H1 (cell line): ENCODE data around the gene MYO1D. TPM values are rescaled to one million over a fixed set of nuclear protein-coding genes. Genes with fewer than 3 reads are reported as not detected.

Experiments
- CTCF ChIA-PET: fragments of 300-600 bp; sonication (Branson Sonifier 250); formaldehyde crosslinking; loops from one replicate; lab custom pipeline; 2021; ENCODE audit not compliant: partially characterized antibody; lab: Charles Lee
- POLR2A ChIA-PET: fragments of 300-600 bp; sonication (Branson Sonifier 250); formaldehyde crosslinking; loops from one replicate; lab custom pipeline; 2021; ENCODE audit warnings: inconsistent platforms; ENCODE audit not compliant: partially characterized antibody; lab: Charles Lee
- DNase-seq, 2 experiments: peaks; one replicate each; pipeline versions ENCODE4 v3.0.0 to v3.0.0-alpha.2; 2010 to 2022; ENCODE audit warnings: low spot score in 2 of 2, low read depth in 1 of 2, mixed read lengths in 1 of 2
- FAIRE-seq: peaks from 2 replicates; lab custom pipeline; 2011; peaks lifted over from hg19 to GRCh38; lab: Jason Lieb, UNC
- H2AFZ ChIP-seq: 2 replicates; pipeline ENCODE4 v1.8.1; 2012; ENCODE audit warnings: low read length, inconsistent platforms
- H2AK5ac ChIP-seq: 2 replicates; pipeline ENCODE4 v1.6.1; 2013; ENCODE audit warnings: low read depth, low read length
- H2BK120ac ChIP-seq: replicated peaks from 2 replicates; pipeline ENCODE3; 2013; ENCODE audit warnings: low read depth, low read length, inconsistent platforms
- H2BK12ac ChIP-seq: 2 replicates; pipeline ENCODE4 v1.6.1; 2013; ENCODE audit warnings: low read depth, low read length
- H2BK15ac ChIP-seq: 2 replicates; pipeline ENCODE4 v1.6.1; 2013; ENCODE audit warnings: low read length
- H2BK20ac ChIP-seq: 2 replicates; pipeline ENCODE4 v1.6.1; 2013; ENCODE audit warnings: low read length
- H2BK5ac ChIP-seq: 2 replicates; pipeline ENCODE4 v1.6.1; 2013; ENCODE audit warnings: low read depth, low read length
- H3K14ac ChIP-seq: 2 replicates; pipeline ENCODE4 v1.6.1; 2013; ENCODE audit warnings: inconsistent platforms; ENCODE audit not compliant: insufficient read length
- H3K18ac ChIP-seq: 2 replicates; pipeline ENCODE4 v1.6.1; 2013; ENCODE audit warnings: low read length; ENCODE audit errors: extremely low read depth
- H3K23ac ChIP-seq: 2 replicates; pipeline ENCODE4 v1.6.1; 2013; ENCODE audit warnings: inconsistent platforms; ENCODE audit not compliant: insufficient read length
- H3K23me2 ChIP-seq: 2 replicates; pipeline ENCODE4 v1.6.1; 2013; ENCODE audit warnings: low read depth, low read length
- H3K27ac ChIP-seq: 2 replicates; pipeline ENCODE4 v1.6.1; 2011; ENCODE audit warnings: low read depth, low read length, inconsistent platforms
- H3K27me3 ChIP-seq, 4 experiments: replicated peaks in 1 of 4; 1 replicate in 1 of 4; 2 replicates in 3 of 4; pipeline versions ENCODE4 v1.6.1 to v1.8.1; 2011 to 2013; ENCODE audit warnings: low read length in 3 of 4, mild to moderate bottlenecking in 3 of 4, inconsistent platforms in 2 of 4, mixed read lengths in 2 of 4, moderate library complexity in 1 of 4; ENCODE audit not compliant: control insufficient read depth in 3 of 4, insufficient read depth in 3 of 4; ENCODE audit errors: extremely low read depth in 1 of 4
- H3K36me3 ChIP-seq, 4 experiments: 2 replicates each; pipeline versions ENCODE4 v1.6.1 to v1.8.1; 2011 to 2013; ENCODE audit warnings: mild to moderate bottlenecking in 4 of 4, low read length in 3 of 4, moderate library complexity in 2 of 4, control low read depth in 1 of 4, inconsistent platforms in 1 of 4; ENCODE audit not compliant: insufficient read depth in 4 of 4, control insufficient read depth in 2 of 4
- H3K4ac ChIP-seq: replicated peaks from 2 replicates; pipeline ENCODE3; 2013; ENCODE audit warnings: low read length, low read depth, mixed read lengths, inconsistent platforms; ENCODE audit not compliant: insufficient read length
- H3K4me1 ChIP-seq, 4 experiments: replicated peaks in 1 of 4; 1 replicate in 1 of 4; 2 replicates in 3 of 4; pipeline versions ENCODE4 v1.6.1 to v1.8.1; 2011 to 2013; ENCODE audit warnings: low read length in 3 of 4, inconsistent platforms in 2 of 4, mixed read lengths in 1 of 4; ENCODE audit not compliant: insufficient read depth in 4 of 4, control insufficient read depth in 3 of 4
- H3K4me2 ChIP-seq, 2 experiments: 2 replicates each; pipeline versions ENCODE4 v1.6.1 to v1.8.1; 2011 to 2013; ENCODE audit warnings: low read depth in 2 of 2, low read length in 2 of 2, control low read depth in 1 of 2, inconsistent platforms in 1 of 2, mild to moderate bottlenecking in 1 of 2; ENCODE audit not compliant: insufficient read depth in 1 of 2
- H3K4me3 ChIP-seq, 4 experiments: fragments of 200-600, 300-600 bp in 1 of 4; sonication (generic), shearing (Covaris generic), sonication (Bioruptor Twin) in 1 of 4; 2 replicates each; pipeline versions ENCODE4 v1.5.1 to v1.8.1; 2011 to 2016; ENCODE audit warnings: low read length in 4 of 4, low read depth in 3 of 4, control low read depth in 2 of 4, inconsistent platforms in 2 of 4, mild to moderate bottlenecking in 2 of 4, mixed read lengths in 1 of 4, moderate library complexity in 1 of 4; ENCODE audit not compliant: insufficient read depth in 2 of 4; ENCODE audit errors: extremely low read depth in 1 of 4
- H3K56ac ChIP-seq: replicated peaks from 2 replicates; pipeline ENCODE3; 2013; ENCODE audit warnings: low read depth, mild to moderate bottlenecking, mixed read lengths, low read length, inconsistent platforms; ENCODE audit not compliant: insufficient read length
- H3K79me1 ChIP-seq: 2 replicates; pipeline ENCODE4 v1.6.1; 2013; ENCODE audit warnings: low read depth, low read length, control low read depth
- H3K79me2 ChIP-seq, 2 experiments: 2 replicates each; pipeline versions ENCODE4 v1.6.1 to v1.8.1; 2012 to 2013; ENCODE audit warnings: low read length in 2 of 2, mild to moderate bottlenecking in 2 of 2, inconsistent platforms in 1 of 2; ENCODE audit not compliant: insufficient read depth in 2 of 2, control insufficient read depth in 1 of 2
- H3K9ac ChIP-seq, 4 experiments: replicated peaks in 1 of 4; 1 replicate in 1 of 4; 2 replicates in 3 of 4; pipeline versions ENCODE4 v1.6.1 to v1.8.1; 2011 to 2013; ENCODE audit warnings: low read depth in 3 of 4, low read length in 3 of 4, control low read depth in 2 of 4, mild to moderate bottlenecking in 2 of 4, moderate library complexity in 2 of 4, inconsistent platforms in 1 of 4; ENCODE audit errors: extremely low read depth in 1 of 4
- H3K9me3 ChIP-seq, 2 experiments: 2 replicates each; pipeline versions ENCODE4 v1.6.1 to v1.8.1; 2012 to 2013; ENCODE audit warnings: mild to moderate bottlenecking in 2 of 2, moderate library complexity in 2 of 2, control low read depth in 1 of 2, inconsistent platforms in 1 of 2, low read depth in 1 of 2, low read length in 1 of 2, mixed read lengths in 1 of 2; ENCODE audit not compliant: insufficient read depth in 2 of 2
- H4K20me1 ChIP-seq, 2 experiments: replicated peaks in 1 of 2; 2 replicates each; pipeline versions ENCODE3 to v1.8.1; 2011 to 2013; ENCODE audit warnings: inconsistent platforms in 2 of 2, low read length in 2 of 2, mild to moderate bottlenecking in 1 of 2; ENCODE audit not compliant: insufficient read depth in 2 of 2, control insufficient read depth in 1 of 2
- H4K5ac ChIP-seq: 2 replicates; pipeline ENCODE4 v1.6.1; 2013; ENCODE audit warnings: low read length, low read depth, mixed read lengths, inconsistent platforms; ENCODE audit not compliant: insufficient read length
- H4K8ac ChIP-seq: 2 replicates; pipeline ENCODE4 v1.8.0; 2013; ENCODE audit warnings: mild to moderate bottlenecking, moderate library complexity, low read length, inconsistent platforms; ENCODE audit not compliant: insufficient read depth; ENCODE audit errors: extremely low read depth
- H4K91ac ChIP-seq: replicated peaks from 2 replicates; pipeline ENCODE3; 2013; ENCODE audit warnings: low read length, mixed read lengths, inconsistent platforms; ENCODE audit not compliant: insufficient read length
- GABPA ChIP-seq: IDR thresholded peaks from 2 replicates; pipeline ENCODE4 v1.6.1; 2011; ENCODE audit warnings: mild to moderate bottlenecking, low read length, moderate library complexity, borderline replicate concordance; ENCODE audit not compliant: insufficient read depth
- KDM4A ChIP-seq: IDR thresholded peaks from one replicate; pipeline ENCODE4 v1.7.1; 2012; ENCODE audit warnings: low read depth, mild to moderate bottlenecking, moderate library complexity, low read length, inconsistent platforms; ENCODE audit not compliant: severe bottlenecking
- KDM5A ChIP-seq: fragments of 200-600 bp; IDR thresholded peaks from 2 replicates; pipeline ENCODE4 v1.7.1; 2012; ENCODE audit warnings: mild to moderate bottlenecking, low read length, inconsistent platforms, mixed read lengths
- YY1 ChIP-seq: IDR thresholded peaks from 2 replicates; pipeline ENCODE4 v1.6.1; 2011; ENCODE audit warnings: low read depth, mild to moderate bottlenecking, low read length
- WGBS, 2 experiments: shearing (Covaris generic) in 1 of 2; methylation state at CpG; one replicate each; pipeline versions ENCODE4 v1.1.6 to v1.1.7; 2013 to 2015; ENCODE audit warnings: low lambda C conversion rate in 2 of 2, mixed read lengths in 2 of 2, inconsistent platforms in 1 of 2, low coverage in 1 of 2, missing lambda C conversion rate in 1 of 2; ENCODE audit not compliant: insufficient replicate concordance in 2 of 2, insufficient coverage in 1 of 2, insufficient read length in 1 of 2; ENCODE audit errors: extremely low coverage in 1 of 2, missing lambda C conversion rate in 1 of 2; 5-methylcytosine and 5-hydroxymethylcytosine counted together
- polyA plus RNA-seq, 7 experiments: library from polyadenylated mRNA; depleted of rRNA in 3 of 7; stranded (reverse) in 5 of 7; unstranded in 2 of 7; fragments of >200 nt in 5 of 7; fragments of 200-250 nt in 2 of 7; gene quantifications; 1 replicate in 5 of 7; 2 replicates in 1 of 7; 4 replicates in 1 of 7; pipeline versions ENCODE4 v1.2.1 to v1.2.3, GENCODE V29; 2011 to 2013; ENCODE audit warnings: missing spikeins in 2 of 7, mixed read lengths in 2 of 7
- total RNA-seq: library from RNA; stranded (reverse); fragmentation: NEBNext Ultra II Directional; extraction: Animal tissue kit (Norgen Biotek cat#: 25700); gene quantifications from 2 replicates; pipeline ENCODE4 v1.2.1, GENCODE V29; 2021

MYO1D gene
- total and polyA plus RNA-seq, 2 of the 8 experiments (the other 6 are each of a cell fraction or from before 2014, with no cell fraction given) = 6.5 to 25.4 TPM

DNA sequence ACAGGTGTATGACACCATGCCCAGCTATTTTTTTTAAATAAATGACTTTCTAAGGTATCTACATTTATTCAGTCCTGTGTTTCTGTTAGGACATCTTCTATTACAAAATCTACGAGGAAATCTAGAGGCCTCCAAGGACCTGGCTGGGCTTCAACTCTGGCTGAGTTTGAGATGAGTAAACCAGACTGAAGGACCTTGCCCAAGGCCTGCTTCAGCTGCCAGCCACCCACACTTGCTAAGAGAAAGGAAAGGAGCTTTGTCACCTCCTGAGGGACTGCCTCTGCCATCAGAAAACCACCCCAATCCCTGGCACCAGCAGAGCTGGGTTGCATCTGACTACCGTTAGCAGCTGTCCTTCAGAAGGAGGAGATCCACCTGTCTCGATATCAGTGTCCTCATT, 1.3 kb upstream of the MYO1D start:
- Histone ChIP-seq H3K56ac (no peak overlapping the region), H2AFZ (no peak overlapping the region), H2BK20ac (no peak overlapping the region), H4K20me1 (peaks cover 0 to 4% of the 10 kb centered on the region in 2 experiments), H3K27me3 (no peaks in the 10 kb centered on the region), H3K23ac (no peak overlapping the region), H3K4me2 (no peak overlapping the region; a peak in 1 of 4 replicates), H3K36me3 (no peaks in the 10 kb centered on the region), H3K23me2 (no peaks in the 10 kb centered on the region; the same call in none of the 2 replicates), H2BK12ac (no peak overlapping the region; the same call in 1 of the 2 replicates), H3K18ac (no peak overlapping the region), H3K4me1 (no peaks in the 10 kb centered on the region; a peak in 1 of 7 replicates), H3K79me1 (peaks cover 5% of the 10 kb centered on the region; the same call in 1 of the 2 replicates), H3K9ac (no peak overlapping the region; a peak in 1 of 7 replicates), H3K79me2 (peaks cover 0 to 20% of the 10 kb centered on the region in 2 experiments; a peak in 3 of 4 replicates), H3K14ac (no peak overlapping the region), H2BK15ac (no peak overlapping the region), H3K9me3 (no peaks in the 10 kb centered on the region), H2BK5ac (no peak overlapping the region), H3K4ac (no peak overlapping the region), H3K4me3 (no peak overlapping the region), H2BK120ac (no peak overlapping the region), H4K91ac (no peak overlapping the region), H4K8ac (no peak overlapping the region), H4K5ac (no peak overlapping the region), H2AK5ac (no peak overlapping the region), H3K27ac (no peak overlapping the region)
- FAIRE-seq = no peak
- TF ChIP-seq YY1 (no peak), KDM4A (no peak), KDM5A (no peak), GABPA (no peak)
- CTCF ChIA-PET = interaction anchor here (0.7 to 6.1 kb wide), 27 partner anchors 8 to 290 kb away, joined by 3 to 77 read pairs (median 5); partner anchors contain the start of gene TMEM98
- POLR2A ChIA-PET = interaction anchor here (1.1 kb wide), 1 partner anchor 60 kb away, joined by 3 read pairs; no protein-coding TSS in a partner anchor
- DNase-seq = no peak
- 92% methylated on average over 3 of the region's 3 CpGs; no CpG with 5 or more reads in 1 of the 2 experiments for WGBS, 2 experiments
